ENCODE measurements around the gene BCL2L14.

Gene BCL2L14

DNA sequence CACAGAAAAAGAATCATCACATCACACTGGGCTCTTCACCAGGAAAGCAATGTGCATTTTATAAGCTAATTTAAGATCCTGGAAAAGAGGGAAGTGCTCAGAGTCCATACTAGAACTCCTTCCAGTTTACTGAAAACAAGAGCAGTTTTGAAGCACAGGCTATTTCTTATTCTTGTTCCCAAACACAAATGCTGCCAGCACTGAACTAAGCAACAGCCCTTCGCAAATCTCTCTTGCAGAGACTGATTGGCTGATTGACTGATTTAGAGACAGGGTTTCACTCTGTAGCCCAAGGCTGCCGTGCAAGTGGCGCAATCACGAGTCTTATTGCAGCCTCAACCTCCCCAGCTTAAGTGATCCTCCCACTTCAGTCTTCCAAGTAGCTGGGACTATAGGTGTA, 44.8 kb downstream of the BCL2L14 start:
- no peak overlapping the region for H3K4me3 ChIP-seq (ENCODE audit: control insufficient read depth, low read depth, low read length)
- no peak for TF ChIP-seq CTCF (IDR thresholded peaks at IDR 0.05; ENCODE audit: control insufficient read depth, insufficient read depth, low read depth, low read length, missing control alignments)
- no peak for DNase-seq (ENCODE audit: low read depth)

- TF ChIP-seq CTCF (IDR thresholded peaks at IDR 0.05; ENCODE audit: control insufficient read depth, insufficient read depth, low read depth, low read length, missing control alignments), result no peak
- H3K4me3 ChIP-seq (ENCODE audit: control insufficient read depth, low read depth, low read length), result no peak overlapping the region
- DNase-seq (ENCODE audit: low read depth), result no peak
Observed at GRCh38 chr12:12116677-12117076, 45.9 kb downstream of the BCL2L14 start.

GRCh38 chr12:12121061-12121460, 50.3 kb downstream of the BCL2L14 start:
- H3K4me3 ChIP-seq (ENCODE audit: control insufficient read depth, low read depth, low read length), result no peak overlapping the region
- no peak for TF ChIP-seq CTCF (IDR thresholded peaks at IDR 0.05; ENCODE audit: control insufficient read depth, insufficient read depth, low read depth, low read length, missing control alignments)
- no peak for DNase-seq (ENCODE audit: low read depth)

GRCh38 chr12:12123036-12123604, 52.4 kb downstream of the BCL2L14 start:
- no peak overlapping the region for H3K4me3 ChIP-seq (ENCODE audit: control insufficient read depth, low read depth, low read length)
- no peak for TF ChIP-seq CTCF (IDR thresholded peaks at IDR 0.05; ENCODE audit: control insufficient read depth, insufficient read depth, low read depth, low read length, missing control alignments)
- no peak for DNase-seq (ENCODE audit: low read depth)

GRCh38 chr12:12126551-12126950, 55.8 kb downstream of the BCL2L14 start:
- no peak overlapping the region for H3K4me3 ChIP-seq (ENCODE audit: control insufficient read depth, low read depth, low read length)
- no peak for DNase-seq (ENCODE audit: low read depth)
- no peak for TF ChIP-seq CTCF (IDR thresholded peaks at IDR 0.05; ENCODE audit: control insufficient read depth, insufficient read depth, low read depth, low read length, missing control alignments)

- no peak for DNase-seq (ENCODE audit: low read depth)
- no peak overlapping the region for H3K4me3 ChIP-seq (ENCODE audit: control insufficient read depth, low read depth, low read length)
- no peak for TF ChIP-seq CTCF (IDR thresholded peaks at IDR 0.05; ENCODE audit: control insufficient read depth, insufficient read depth, low read depth, low read length, missing control alignments)
Observed at GRCh38 chr12:12127304-12127703, 56.6 kb downstream of the BCL2L14 start.

GRCh38 chr12:12128670-12129069, 57.9 kb downstream of the BCL2L14 start:
- DNase-seq (ENCODE audit: low read depth), result no peak
- TF ChIP-seq CTCF (IDR thresholded peaks at IDR 0.05; ENCODE audit: control insufficient read depth, insufficient read depth, low read depth, low read length, missing control alignments), result no peak
- H3K4me3 ChIP-seq (ENCODE audit: control insufficient read depth, low read depth, low read length), result no peak overlapping the region
